GM10248 (cell line): ENCODE results near the gene ABCB1.
"Not testable (repeated sequence)": the region's sequence is repeated elsewhere in the genome, so short reads cannot be mapped to it uniquely, and the experiment has no call there.

Experiments used
- CTCF ChIA-PET: fragments of 300-600 bp; sonication (Branson Sonifier 250); formaldehyde crosslinking; extraction: SDS; loops from one replicate; lab custom pipeline; 2021; ENCODE audit warnings: antibody characterized with exemption; lab: Yijun Ruan, JAX
- POLR2A ChIA-PET: fragments of 350-650 bp; sonication (Branson Sonifier 250); formaldehyde crosslinking; extraction: SDS; loops from one replicate; lab custom pipeline; 2020; ENCODE audit warnings: antibody characterized with exemption; lab: Yijun Ruan, JAX
- DNase-seq: peaks from one replicate; pipeline ENCODE4 v3.0.0; 2012; ENCODE audit errors: extremely low spot score
- TF ChIP-seq, protein P1 (sequence below): IDR thresholded peaks from 2 replicates; pipeline ENCODE4 v1.5.1; 2012; ENCODE audit warnings: mild to moderate bottlenecking, low read depth; ENCODE audit errors: extremely low read depth, missing control alignments, control extremely low read depth

ABCB1 gene

GRCh38 chr7:87590578-87590977 lies 10.1 kb downstream of the ABCB1 start:
- ChIA-PET CTCF (no interaction called here), POLR2A (no interaction called here)
- TF ChIP-seq, protein P1, sequence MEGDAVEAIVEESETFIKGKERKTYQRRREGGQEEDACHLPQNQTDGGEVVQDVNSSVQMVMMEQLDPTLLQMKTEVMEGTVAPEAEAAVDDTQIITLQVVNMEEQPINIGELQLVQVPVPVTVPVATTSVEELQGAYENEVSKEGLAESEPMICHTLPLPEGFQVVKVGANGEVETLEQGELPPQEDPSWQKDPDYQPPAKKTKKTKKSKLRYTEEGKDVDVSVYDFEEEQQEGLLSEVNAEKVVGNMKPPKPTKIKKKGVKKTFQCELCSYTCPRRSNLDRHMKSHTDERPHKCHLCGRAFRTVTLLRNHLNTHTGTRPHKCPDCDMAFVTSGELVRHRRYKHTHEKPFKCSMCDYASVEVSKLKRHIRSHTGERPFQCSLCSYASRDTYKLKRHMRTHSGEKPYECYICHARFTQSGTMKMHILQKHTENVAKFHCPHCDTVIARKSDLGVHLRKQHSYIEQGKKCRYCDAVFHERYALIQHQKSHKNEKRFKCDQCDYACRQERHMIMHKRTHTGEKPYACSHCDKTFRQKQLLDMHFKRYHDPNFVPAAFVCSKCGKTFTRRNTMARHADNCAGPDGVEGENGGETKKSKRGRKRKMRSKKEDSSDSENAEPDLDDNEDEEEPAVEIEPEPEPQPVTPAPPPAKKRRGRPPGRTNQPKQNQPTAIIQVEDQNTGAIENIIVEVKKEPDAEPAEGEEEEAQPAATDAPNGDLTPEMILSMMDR: no peak
- no peak for DNase-seq

- POLR2A ChIA-PET: no interaction called here
- DNase-seq: no peak
- CTCF ChIA-PET: no interaction called here
- TF ChIP-seq, protein P1: no peak
These were observed 11.1 kb downstream of the ABCB1 start for GRCh38 chr7:87589631-87590030.

GRCh38 chr7:87581723-87582122 lies 19.0 kb downstream of the ABCB1 start:
- POLR2A ChIA-PET: no interaction called here

DNA sequence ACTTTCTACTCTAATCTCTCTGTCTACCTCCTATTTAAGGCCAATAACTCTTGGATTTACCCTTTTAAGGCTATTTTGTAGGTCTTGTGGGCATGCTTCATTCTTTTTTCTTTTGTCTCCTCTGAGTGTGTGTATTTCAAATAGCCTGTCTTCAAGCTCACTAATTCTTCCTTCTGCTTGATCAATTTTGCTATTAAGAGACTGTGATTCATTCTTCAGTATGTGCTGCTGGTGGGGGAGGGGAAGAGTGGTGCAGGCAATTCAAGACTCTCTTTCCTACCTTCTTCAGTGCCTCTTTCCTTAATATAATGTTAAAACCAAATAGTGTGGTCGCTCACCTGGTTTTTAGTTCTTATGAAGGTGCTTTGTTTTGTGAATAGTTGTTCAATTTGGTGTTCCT lies 20.0 kb downstream of the ABCB1 start:
- TF ChIP-seq, protein P1: no peak
- DNase-seq: no peak
- CTCF ChIA-PET: interaction anchor here (0.7 to 1.1 kb wide), 3 partner anchors 9 to 43 kb away, joined by 3 read pairs; no protein-coding TSS in a partner anchor
- POLR2A ChIA-PET: no interaction called here

More at GRCh38 chr7:87581723-87582122, 19.0 kb downstream of the ABCB1 start:
- TF ChIP-seq, protein P1: no peak
- CTCF ChIA-PET: interaction anchor here (1.0 to 1.5 kb wide), 2 partner anchors 38 to 166 kb away, joined by 3 to 5 read pairs; no protein-coding TSS in a partner anchor
- no peak for DNase-seq

DNA sequence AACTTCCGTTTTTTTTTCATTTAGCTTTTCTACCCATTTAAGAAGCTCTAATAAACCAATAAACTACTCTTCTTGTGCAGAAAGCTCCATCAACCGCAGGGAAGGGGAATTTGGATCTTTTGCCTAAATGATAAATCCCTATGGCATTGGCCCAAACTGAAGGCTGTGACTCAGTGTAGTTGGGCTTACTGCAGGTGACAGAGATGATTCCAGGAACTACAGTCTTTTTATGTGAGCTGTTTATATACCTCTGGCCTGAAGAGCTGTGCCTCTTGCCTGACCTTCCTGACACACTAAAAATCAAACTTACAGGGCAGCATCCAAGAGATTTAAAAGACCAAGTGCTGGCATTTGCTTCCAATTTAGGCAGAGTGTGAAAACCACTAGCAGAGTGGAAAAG lies 25.2 kb downstream of the ABCB1 start:
- TF ChIP-seq, protein P1: no peak
- CTCF ChIA-PET: interaction anchor here (0.7 to 1.6 kb wide), 4 partner anchors 8 to 64 kb away, joined by 3 read pairs; no protein-coding TSS in a partner anchor
- DNase-seq: no peak
- POLR2A ChIA-PET: no interaction called here

DNA sequence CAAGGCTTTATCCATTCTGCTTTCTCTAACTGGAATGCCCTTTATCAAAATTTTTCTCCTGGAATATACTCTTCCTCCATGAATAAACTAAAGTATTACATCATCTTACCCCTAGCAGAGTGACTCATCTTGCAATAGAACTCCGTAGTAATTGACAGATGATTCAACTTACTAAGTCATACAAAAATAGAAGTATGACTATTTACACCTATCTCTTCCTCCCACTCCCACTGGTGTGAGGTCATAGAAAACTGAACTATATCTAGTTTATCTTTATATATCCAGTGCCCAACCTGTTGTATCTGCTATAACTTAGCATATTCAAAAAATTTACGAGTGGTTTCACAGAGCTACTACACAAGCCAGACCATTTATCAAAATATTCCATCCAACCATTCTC lies 26.1 kb downstream of the ABCB1 start:
- TF ChIP-seq, protein P1: no peak
- POLR2A ChIA-PET: no interaction called here
- CTCF ChIA-PET: interaction anchor here (1.6 kb wide), 1 partner anchor 37 kb away, joined by 3 read pairs; no protein-coding TSS in a partner anchor
- peak; percentile 18 for DNase-seq

DNA sequence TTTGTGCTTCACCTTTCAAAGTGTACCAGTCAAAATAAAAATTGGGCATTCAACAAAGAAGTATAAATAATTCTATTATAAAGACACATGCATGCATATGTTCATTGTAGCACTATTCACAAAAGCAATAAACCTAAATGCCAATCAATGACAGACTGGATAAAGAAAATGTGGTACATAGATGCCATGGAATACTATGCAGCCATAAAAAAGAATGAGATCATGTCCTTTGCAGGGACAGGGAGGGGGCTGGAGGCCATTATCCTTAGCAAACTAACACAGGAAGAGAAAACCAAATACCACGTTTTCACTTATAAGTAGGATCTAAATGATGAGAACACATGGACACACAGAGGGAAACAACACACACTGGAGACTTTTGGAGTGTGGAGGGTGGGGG lies 28.2 kb downstream of the ABCB1 start:
- DNase-seq, POLR2A ChIA-PET: not testable (repeated sequence)
- CTCF ChIA-PET: interaction anchor here (1.1 to 2.2 kb wide), 2 partner anchors 8 to 9 kb away, joined by 3 to 6 read pairs; no protein-coding TSS in a partner anchor
